Hematopoietic multipotent progenitor cell treated with erythropoietin and hydrocortisone succinate and interleukin-3 and kit ligand, for 4 days (in vitro differentiated cells): ENCODE results near the gene CIRBP.
A peak's percentile ranks its signal among the peaks of the same experiment; 100 is the strongest.

ENCODE experiments used
- DNase-seq: peaks from one replicate; pipeline ENCODE4 v3.0.0-alpha.2; 2015

Gene CIRBP

DNA sequence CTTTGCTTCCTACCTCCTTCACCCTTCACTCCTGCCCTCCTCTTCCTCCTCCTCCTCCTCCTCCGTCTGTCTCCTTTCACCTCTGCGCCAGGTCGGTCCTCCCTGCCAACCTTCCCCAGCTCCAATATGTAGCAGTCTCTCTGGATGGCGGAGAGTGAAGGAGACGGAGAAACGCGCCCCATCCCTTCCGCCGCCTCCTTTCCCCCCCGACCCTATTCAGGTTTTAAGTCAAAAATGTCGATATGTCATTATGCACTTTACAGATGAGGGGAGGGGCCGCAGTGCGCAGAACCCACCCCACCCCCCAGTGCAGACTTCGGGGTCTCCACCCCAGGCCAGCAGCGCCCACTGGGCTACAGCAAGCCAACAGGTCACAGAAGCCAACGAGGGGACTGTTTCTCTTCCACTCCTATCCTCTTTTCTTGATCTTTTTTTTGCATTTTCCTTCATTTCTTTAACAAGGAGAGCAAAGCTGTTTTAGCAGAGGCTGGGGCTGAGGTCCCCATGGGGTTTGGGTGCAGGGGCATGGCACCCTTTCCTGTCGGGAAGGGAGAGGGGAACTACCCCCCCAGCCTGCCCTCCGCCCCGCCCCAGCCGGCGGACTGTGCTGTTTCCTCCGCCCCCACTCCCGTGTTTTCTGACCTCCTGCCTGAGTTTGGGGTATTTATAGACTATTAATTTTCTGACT, 11.5 kb upstream of the CIRBP start:
- DNase-seq: no peak

- no peak for DNase-seq
These were observed 11.0 kb upstream of the CIRBP start for GRCh38 chr19:1258163-1258492.

GRCh38 chr19:1258707-1259205, 10.4 kb upstream of the CIRBP start:
- no peak for DNase-seq

GRCh38 chr19:1259206-1259875, 9.8 kb upstream of the CIRBP start:
- peak; percentile 83 for DNase-seq

- DNase-seq: no peak
These were observed 9.0 kb upstream of the CIRBP start for GRCh38 chr19:1259876-1260748.

DNA sequence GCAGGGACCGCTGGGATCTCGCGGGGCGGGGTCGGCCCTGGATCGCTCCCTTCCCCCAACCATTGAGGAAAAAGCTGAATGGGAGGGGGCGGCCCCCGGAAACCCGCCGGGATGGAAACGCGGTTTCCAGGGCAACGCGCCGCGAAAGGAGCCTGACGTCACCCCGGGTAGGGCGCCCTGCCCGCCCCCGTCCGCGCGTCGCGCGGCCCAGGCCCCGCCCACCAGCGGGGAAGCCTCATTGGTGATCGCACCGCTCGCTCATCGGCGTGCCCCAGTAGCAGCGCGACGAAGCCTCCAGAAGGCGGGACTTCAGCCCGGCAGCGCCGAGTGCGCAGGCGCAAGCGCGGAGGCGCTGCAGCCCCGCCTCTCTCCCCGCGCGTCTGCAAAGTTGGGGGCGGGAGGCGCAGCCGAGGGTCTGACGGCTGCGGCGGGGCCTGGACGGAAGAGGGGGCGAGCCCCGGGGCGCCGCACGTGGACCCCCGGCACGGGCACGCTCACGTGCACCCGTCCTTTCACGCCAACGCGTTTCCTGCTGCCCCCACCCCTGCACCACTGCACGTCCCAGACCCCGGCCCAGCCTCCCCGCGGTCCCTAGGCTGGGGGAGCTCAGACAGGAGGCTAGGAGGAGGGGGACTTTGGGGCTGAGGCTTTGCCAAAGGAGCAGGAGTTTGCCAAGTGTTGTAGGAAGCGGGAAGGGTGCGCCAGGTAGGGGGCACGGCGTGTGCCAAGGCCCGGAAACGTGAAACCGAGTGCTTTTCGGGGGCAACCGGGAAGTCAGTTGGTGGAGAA, 8.2 kb upstream of the CIRBP start:
- DNase-seq: peak; percentile 98

- DNase-seq: peak; percentile 66
These were observed 7.7 kb upstream of the CIRBP start for GRCh38 chr19:1261538-1261797.

DNA sequence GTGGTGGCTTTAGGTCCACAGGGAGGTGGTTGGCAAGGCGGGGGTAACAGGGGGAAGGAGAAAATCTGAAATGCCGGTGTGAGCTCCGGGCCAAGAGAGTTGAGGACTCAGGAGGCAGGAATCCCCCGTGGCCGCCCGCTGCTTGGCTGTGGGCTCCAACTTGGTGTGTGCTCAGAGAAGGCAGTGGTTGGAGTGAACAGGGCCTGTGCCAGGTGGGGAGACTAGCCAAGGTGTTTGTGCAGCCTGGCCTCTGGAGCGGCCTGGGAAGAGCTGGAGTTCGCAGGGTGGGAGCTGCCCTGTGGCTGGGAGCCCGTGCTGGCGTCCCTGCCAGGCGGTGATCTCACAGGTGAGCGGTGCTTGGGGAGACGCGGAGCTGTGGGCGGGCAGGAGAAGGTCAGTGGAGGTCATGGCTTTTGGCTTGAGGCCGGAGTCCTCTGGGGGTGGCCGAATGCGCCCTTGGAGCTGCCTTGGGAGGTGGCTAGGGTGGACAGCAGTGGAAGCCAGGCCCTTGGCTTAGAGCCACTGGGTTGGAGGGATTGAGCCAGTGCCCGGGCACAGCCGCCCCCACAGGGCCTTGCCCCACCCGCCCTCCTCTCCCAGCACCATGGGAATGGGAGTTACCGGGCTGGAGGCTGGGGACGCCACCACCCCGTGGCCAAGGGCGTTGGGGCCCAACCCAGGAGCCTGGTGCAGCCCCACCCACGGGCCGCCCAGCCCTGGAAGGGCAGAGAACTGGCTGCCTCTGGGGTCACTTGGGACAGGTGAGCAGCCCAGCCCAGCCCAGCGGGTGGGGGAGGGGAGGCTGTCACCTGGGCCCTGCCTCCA, 7.1 kb upstream of the CIRBP start:
- peak; percentile 60 for DNase-seq

DNA sequence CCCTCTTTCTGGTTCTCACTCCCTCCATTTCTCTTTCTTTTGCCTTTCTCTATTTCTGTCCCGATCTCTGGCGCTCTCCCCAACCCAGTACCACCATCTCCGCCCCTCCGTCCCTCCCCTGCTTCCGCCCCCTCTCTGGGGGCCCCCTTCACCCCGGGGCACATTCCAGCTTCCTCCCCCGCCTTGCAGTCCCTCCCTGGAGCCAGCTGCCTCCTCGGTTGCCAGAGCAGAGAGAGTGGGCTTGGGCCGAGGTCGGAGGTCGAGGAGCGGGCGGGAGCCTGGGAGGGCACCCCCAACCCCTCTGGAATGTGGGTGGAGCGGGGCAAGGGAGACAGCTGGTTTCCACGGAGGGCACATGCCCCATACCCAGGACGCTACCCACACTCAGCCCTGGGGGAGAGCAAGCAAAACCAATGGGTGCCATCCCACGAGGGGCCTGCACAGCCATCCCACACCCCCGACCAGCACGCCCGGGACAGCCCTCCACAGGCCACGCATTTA, 6.5 kb upstream of the CIRBP start:
- DNase-seq: no peak

DNA sequence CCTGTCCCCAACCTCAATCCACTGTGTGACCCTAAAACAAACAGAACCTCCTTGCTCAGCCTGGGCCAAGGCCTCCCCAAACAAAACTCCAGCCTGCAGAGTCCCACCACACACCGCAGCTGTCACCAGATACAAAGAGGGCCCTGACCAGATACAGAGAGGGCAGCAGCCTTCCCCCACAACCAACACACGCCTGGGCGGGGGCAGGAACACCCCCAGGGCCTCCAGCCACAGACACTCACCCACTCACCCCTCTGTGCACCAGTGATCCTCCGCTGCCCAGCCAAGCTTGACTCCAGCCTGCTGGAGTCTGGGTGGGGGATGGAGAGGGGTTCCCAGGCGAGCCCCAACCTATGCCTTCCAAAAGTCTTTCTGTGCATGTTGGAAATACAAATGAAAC, 5.9 kb upstream of the CIRBP start:
- peak; percentile 52 for DNase-seq

GRCh38 chr19:1264801-1265614, 4.1 kb upstream of the CIRBP start:
- DNase-seq: no peak

- peak; percentile 78 for DNase-seq
These were observed 3.5 kb upstream of the CIRBP start for GRCh38 chr19:1265615-1266128.

DNA sequence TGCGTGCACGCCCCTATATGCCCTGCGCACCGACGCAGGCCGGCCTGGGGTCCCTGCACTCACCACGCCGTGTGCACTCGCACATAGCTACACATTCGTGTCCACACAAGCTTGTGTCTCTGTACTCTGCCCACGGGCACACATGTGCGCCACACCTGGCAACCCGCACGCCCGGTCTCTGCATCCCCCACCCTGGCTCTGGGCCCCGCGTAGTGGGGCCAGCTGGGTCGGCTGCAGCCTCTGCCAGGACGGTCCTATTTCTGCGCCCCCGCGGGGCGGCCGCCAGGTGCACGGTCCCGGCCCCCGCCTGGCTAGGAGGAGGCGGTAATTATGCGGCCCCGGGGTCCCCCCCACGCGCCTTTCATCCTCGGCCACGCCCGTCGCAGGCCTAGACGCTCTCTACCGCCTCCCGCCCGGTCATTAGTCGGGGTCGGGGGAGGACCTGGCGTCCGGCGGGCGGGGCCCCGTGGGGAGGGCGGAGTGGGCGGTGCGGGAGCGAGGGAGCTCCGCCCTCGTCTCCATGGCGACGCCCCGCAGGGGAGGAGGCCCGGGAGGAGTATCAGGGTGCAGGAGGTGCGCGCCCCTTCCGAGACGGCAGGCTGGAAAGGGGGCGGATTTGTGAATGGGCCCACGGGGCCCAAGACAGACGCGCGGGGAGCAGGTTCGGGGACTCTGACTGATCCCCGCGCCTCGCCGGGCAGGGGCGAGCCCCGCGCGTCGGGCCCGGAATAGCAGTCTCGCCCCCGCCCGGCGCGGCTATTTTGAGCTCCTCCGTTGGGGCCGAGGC, 2.8 kb upstream of the CIRBP start:
- DNase-seq: peak; percentile 95

DNA sequence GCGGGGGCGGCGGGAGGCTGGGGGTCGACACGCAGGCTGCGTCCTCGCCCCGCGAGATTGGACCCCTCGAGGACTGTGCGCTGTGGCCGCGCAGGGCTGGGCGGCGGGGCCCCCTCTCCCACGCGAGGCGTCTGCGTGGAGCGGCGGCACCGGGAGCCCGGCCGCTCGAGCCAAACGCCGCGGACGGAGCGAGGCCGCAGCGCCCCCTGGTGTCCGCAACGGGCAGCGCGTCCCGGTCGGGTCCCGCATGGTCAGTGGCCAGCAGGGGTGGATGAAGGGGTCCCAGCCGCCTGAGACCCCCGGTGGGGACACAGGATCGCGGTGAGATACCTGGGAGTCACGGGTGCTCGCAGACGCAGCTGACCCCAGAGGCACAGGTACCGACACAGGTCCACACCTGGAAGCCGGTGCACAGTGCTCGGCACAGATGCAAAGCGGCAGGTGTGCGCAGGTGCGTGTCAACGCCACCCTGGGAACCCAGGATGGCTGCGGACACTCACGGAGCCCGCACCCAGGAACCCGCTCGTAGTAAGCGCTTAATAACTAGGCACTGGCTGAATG, 2.1 kb upstream of the CIRBP start:
- peak; percentile 73 for DNase-seq

- DNase-seq: no peak
These were observed 1.5 kb upstream of the CIRBP start for GRCh38 chr19:1267477-1268225.

DNA sequence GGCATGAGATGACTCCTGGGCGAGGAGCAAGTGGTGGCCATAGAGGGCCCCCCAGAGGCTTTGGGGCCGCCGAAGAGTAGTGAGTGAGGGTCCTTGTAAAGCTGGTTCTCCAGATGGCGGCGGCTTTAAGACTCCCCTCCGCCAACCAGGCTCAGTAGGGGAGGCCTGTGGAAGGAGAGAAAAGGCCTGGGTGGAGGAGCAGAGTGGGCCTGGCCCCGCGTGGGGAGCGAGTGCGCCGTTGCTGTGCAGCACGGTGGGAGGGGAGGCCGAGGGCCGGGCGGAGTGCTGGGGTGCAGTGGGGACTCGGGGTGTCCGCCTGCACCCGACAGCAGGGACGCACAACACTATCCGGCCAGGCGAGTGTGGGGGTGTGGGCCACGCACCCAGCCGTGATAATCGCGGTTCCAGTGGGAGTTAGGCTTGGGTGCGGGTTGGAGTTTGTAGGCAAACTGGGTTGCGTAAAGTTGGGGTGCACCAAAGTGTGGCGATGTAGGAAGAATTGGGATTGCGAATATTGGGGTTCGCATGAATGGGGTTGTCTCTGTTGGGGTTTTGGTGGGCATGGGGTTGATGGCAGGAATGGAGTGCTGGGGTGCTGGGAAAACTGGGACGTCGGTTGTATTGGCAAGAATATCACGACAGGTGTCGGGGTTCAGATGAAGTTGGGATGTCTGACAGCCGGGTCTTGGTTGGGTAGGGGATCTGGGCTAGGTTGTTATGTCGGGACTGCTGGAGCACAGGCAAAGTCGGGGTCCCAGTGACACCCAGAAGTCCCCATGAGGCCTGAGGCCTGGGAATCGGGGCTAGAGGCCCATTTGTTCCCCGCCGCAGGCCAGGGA, 687 bp upstream of the CIRBP start:
- DNase-seq: no peak

DNA sequence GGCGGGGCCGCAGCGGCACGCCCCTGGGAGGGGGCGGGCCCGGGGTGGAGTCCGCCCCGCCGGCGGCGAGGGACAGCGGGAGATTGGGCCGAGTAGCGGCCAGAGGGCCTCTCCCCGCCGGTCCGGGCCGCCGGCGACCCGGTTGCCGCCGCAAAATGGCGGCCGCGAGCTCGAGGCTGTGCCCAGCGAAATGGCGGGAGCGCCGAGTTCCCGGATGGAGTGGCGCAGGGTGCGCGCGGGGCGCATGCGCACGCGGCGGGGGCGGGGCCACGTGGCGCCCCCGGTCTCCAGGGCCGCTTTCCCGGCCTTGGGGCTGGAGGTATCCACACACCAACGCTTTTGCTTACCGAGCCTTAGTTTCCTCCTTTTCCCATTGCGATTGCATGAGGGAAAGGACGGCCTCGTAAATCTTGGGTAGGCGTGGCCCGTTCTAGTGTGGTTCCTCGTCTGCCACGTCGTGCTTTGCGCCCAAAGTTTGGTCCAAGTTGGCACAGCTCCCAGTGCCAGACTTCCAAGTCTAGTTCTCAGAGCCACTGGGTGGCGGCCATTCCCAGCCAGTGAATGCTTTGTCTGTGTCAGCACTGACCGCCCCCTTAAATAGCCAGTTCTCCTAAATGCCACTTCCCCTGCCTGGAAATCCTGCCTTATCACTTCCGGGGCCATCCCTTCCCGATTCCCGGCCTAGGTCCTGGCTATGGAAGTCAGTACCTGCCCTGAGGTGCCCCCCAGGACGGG, 513 bp downstream of the CIRBP start:
- peak; percentile 92 for DNase-seq
